Panc1 (cell line): ENCODE data around the gene TANC1. TPM values are rescaled to one million over a fixed set of nuclear protein-coding genes. Genes with fewer than 3 reads are reported as not detected.

ENCODE experiments used
- ATAC-seq: fragments of 200-7000 bp; cut with Tn5 transposase; 2 replicates; pipeline ENCODE4 v1.9.1; 2020; ENCODE audit warnings: mild to moderate bottlenecking, moderate library complexity
- BruUV-seq: library from RNA; stranded (reverse); fragments of 400-500 nt; replicated peaks from 2 replicates; lab custom pipeline; 2021; lab: Mats Ljungman, UMichigan
- CTCF ChIA-PET: fragments of 300-600 bp; sonication (Branson Sonifier 250); formaldehyde crosslinking; loops from one replicate; lab custom pipeline; 2022; ENCODE audit warnings: antibody characterized with exemption; lab: Charles Lee
- POLR2A ChIA-PET: fragments of 300-600 bp; sonication (Branson Sonifier 250); formaldehyde crosslinking; loops from one replicate; lab custom pipeline; 2022; ENCODE audit warnings: antibody characterized with exemption; lab: Charles Lee
- DNase-seq: peaks from one replicate; pipeline ENCODE4 v3.0.0-alpha.2; 2010; ENCODE audit warnings: low read depth, low spot score
- H3K27ac ChIP-seq: 2 replicates; pipeline ENCODE4 v1.5.1; 2011; ENCODE audit warnings: mild to moderate bottlenecking, low read length, inconsistent platforms
- H3K27me3 ChIP-seq: fragments of 200-500 bp; sonication (Bioruptor generic); 2 replicates; pipeline ENCODE4 v1.6.0; 2014; ENCODE audit warnings: low read length, inconsistent platforms; ENCODE audit not compliant: control insufficient read depth, insufficient read depth
- H3K36me3 ChIP-seq: fragments of 200-500 bp; sonication (Bioruptor generic); 2 replicates; pipeline ENCODE4 v1.5.1; 2014; ENCODE audit warnings: inconsistent platforms, mild to moderate bottlenecking, low read length, moderate library complexity; ENCODE audit not compliant: control insufficient read depth, insufficient read depth
- H3K4me1 ChIP-seq: 2 replicates; pipeline ENCODE4 v1.5.1; 2011; ENCODE audit warnings: inconsistent platforms, mild to moderate bottlenecking, low read length, moderate library complexity; ENCODE audit not compliant: control insufficient read depth, insufficient read depth
- H3K4me3 ChIP-seq, 2 experiments: 2 replicates each; pipeline ENCODE4 v1.5.1; 2011 to 2012; ENCODE audit warnings: low read depth in 2 of 2, low read length in 2 of 2, mild to moderate bottlenecking in 2 of 2, inconsistent platforms in 1 of 2, moderate library complexity in 1 of 2
- H3K9me3 ChIP-seq: fragments of 200-500 bp; sonication (Bioruptor generic); 2 replicates; pipeline ENCODE4 v1.5.1; 2014; ENCODE audit warnings: low read depth, mild to moderate bottlenecking, inconsistent platforms, low read length, moderate library complexity; ENCODE audit not compliant: control insufficient read depth, insufficient read depth
- POLR2AphosphoS5 ChIP-seq: IDR thresholded peaks from 2 replicates; pipeline ENCODE4 v1.6.1; 2012; ENCODE audit warnings: mild to moderate bottlenecking, low read depth, low read length, moderate library complexity
- SIN3A ChIP-seq: IDR thresholded peaks from 2 replicates; pipeline ENCODE4 v1.6.1; 2012; ENCODE audit warnings: low read depth, mild to moderate bottlenecking, low read length, moderate library complexity, borderline replicate concordance; ENCODE audit not compliant: insufficient read depth
- TCF7L2 ChIP-seq: IDR thresholded peaks from 2 replicates; pipeline ENCODE4 v1.6.1; 2011; ENCODE audit warnings: mild to moderate bottlenecking, low read depth, low read length, inconsistent platforms
- in situ Hi-C: cut with HindIII; loops from 2 replicates; pipeline ENCODE4 v1.10.0; 2016; ENCODE audit warnings: low sequenced_read_pairs, low pct_unique_long_range_greater_than_20kb
- intact Hi-C: fragments of 100-400 bp; cut with micrococcal nuclease; formaldehyde crosslinking; loops from one replicate; pipeline ENCODE4 v1.10.0; 2022; ENCODE audit not compliant: unreplicated experiment
- total RNA-seq: library from RNA; stranded (reverse); gene quantifications from one replicate; pipeline ENCODE4 v1.2.1, GENCODE V29; 2021; ENCODE audit not compliant: unreplicated experiment
- TF ChIP-seq, protein P1 (sequence below): fragments of 450-650 bp; IDR thresholded peaks from 2 replicates; pipeline ENCODE4 v1.5.1; 2017; ENCODE audit warnings: mild to moderate bottlenecking
- TF ChIP-seq, protein P2 (sequence below), 2 experiments: IDR thresholded peaks; 2 replicates each; pipeline ENCODE4 v1.6.1; 2011 to 2012; ENCODE audit warnings: low read depth in 2 of 2, control low read depth in 1 of 2, low read length in 1 of 2, mild to moderate bottlenecking in 1 of 2, moderate library complexity in 1 of 2; ENCODE audit not compliant: insufficient read depth in 1 of 2

Gene TANC1
- total RNA-seq, 1 experiment from 2014 or later = 44.3 TPM

DNA sequence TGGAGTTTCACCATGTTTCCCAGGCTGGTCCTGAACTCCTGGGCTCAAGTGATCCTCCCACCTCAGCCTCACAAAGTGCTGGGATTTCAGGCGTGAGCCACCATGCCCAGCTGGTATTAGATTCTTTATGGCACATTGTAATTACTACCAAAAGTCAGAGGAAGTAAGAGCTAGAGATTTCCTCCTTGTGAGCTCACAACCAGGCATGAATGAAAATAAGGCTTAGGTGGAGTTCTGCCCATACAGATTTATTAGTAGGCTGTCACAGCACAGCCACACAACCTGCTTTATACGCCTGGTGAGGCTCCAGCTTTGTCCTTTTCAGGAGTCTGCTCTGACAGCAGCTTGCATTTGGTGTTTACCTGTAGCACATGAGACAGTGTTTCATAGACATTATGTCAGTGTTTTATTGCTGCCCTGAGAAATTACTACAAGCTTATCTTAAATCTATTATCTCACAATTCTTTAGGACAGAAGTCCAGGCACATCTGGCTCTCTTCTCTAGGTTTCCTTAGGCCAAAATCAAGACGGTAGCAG is 156.6 kb downstream of the TANC1 start:
- POLR2A ChIA-PET = interaction anchor here (0.6 kb wide), 1 partner anchor 14 kb away, joined by 5 read pairs; no protein-coding TSS in a partner anchor
- Histone ChIP-seq H3K27me3 (no peaks in the 10 kb centered on the region), H3K4me3 (no peak overlapping the region), H3K4me1 (peaks cover 21% of the 10 kb centered on the region), H3K36me3 (no peaks in the 10 kb centered on the region), H3K27ac (peak overlapping the region; percentile 67), H3K9me3 (no peaks in the 10 kb centered on the region)
- DNase-seq = no peak
- no TSS peak for BruUV-seq
- CTCF ChIA-PET = interaction anchor here (0.5 to 0.7 kb wide), 2 partner anchors 27 to 841 kb away, joined by 6 to 7 read pairs; no protein-coding TSS in a partner anchor
- in situ Hi-C loops = no loop called here
- TF ChIP-seq SIN3A (no peak), TCF7L2 (no peak), POLR2AphosphoS5 (no peak)
- TF ChIP-seq, protein P1, sequence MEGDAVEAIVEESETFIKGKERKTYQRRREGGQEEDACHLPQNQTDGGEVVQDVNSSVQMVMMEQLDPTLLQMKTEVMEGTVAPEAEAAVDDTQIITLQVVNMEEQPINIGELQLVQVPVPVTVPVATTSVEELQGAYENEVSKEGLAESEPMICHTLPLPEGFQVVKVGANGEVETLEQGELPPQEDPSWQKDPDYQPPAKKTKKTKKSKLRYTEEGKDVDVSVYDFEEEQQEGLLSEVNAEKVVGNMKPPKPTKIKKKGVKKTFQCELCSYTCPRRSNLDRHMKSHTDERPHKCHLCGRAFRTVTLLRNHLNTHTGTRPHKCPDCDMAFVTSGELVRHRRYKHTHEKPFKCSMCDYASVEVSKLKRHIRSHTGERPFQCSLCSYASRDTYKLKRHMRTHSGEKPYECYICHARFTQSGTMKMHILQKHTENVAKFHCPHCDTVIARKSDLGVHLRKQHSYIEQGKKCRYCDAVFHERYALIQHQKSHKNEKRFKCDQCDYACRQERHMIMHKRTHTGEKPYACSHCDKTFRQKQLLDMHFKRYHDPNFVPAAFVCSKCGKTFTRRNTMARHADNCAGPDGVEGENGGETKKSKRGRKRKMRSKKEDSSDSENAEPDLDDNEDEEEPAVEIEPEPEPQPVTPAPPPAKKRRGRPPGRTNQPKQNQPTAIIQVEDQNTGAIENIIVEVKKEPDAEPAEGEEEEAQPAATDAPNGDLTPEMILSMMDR = no peak
- TF ChIP-seq, protein P2, sequence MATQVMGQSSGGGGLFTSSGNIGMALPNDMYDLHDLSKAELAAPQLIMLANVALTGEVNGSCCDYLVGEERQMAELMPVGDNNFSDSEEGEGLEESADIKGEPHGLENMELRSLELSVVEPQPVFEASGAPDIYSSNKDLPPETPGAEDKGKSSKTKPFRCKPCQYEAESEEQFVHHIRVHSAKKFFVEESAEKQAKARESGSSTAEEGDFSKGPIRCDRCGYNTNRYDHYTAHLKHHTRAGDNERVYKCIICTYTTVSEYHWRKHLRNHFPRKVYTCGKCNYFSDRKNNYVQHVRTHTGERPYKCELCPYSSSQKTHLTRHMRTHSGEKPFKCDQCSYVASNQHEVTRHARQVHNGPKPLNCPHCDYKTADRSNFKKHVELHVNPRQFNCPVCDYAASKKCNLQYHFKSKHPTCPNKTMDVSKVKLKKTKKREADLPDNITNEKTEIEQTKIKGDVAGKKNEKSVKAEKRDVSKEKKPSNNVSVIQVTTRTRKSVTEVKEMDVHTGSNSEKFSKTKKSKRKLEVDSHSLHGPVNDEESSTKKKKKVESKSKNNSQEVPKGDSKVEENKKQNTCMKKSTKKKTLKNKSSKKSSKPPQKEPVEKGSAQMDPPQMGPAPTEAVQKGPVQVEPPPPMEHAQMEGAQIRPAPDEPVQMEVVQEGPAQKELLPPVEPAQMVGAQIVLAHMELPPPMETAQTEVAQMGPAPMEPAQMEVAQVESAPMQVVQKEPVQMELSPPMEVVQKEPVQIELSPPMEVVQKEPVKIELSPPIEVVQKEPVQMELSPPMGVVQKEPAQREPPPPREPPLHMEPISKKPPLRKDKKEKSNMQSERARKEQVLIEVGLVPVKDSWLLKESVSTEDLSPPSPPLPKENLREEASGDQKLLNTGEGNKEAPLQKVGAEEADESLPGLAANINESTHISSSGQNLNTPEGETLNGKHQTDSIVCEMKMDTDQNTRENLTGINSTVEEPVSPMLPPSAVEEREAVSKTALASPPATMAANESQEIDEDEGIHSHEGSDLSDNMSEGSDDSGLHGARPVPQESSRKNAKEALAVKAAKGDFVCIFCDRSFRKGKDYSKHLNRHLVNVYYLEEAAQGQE (IDR thresholded peaks at IDR 0.05; ENCODE audit: insufficient read depth in 1 of 2, low read depth in 2 of 2, low read length in 1 of 2) = no peak
- intact Hi-C loops = no loop called here
- 0 out of 2 replicates have a peak, but pooled peaks have one; percentile 15 for ATAC-seq

DNA sequence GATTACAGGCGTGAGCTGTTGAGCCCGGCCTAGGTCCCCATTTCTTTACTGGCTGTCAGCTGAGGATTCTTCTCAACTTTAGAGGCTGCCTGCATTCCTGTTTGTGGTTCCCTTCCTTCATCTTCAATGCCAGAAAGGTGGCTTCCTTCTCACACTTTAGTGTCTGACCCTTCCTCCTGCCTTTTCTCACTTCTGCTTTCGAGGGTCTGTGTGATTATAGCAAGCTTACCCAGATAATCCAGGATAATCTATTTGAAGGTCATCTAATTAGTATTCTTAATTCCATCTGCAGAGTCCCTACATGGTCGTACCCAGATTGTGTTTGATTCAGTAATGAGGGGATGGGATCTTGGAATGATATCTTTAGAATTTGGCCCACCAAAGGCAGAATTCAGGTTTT is 157.4 kb downstream of the TANC1 start:
- H3K4me3 ChIP-seq = no peak overlapping the region
- intact Hi-C loops = no loop called here
- no peaks in the 10 kb centered on the region for H3K9me3 ChIP-seq
- in situ Hi-C loops = no loop called here
- POLR2A ChIA-PET = no interaction called here
- CTCF ChIA-PET = no interaction called here
- no TSS peak for BruUV-seq
- TF ChIP-seq SIN3A (no peak), TCF7L2 (no peak), POLR2AphosphoS5 (no peak)
- TF ChIP-seq, protein P1 = no peak
- TF ChIP-seq, protein P2 (IDR thresholded peaks at IDR 0.05; ENCODE audit: insufficient read depth in 1 of 2, low read depth in 2 of 2, low read length in 1 of 2) = no peak
- H3K4me1 ChIP-seq = peaks cover 25% of the 10 kb centered on the region
- ATAC-seq (no peak), DNase-seq (no peak)
- no peaks in the 10 kb centered on the region for H3K36me3 ChIP-seq
- no peaks in the 10 kb centered on the region for H3K27me3 ChIP-seq
- H3K27ac ChIP-seq = no peak overlapping the region; the same call in 1 of the 2 replicates
